ENCODE measurements around the gene AEBP2.

The AEBP2 gene

DNA sequence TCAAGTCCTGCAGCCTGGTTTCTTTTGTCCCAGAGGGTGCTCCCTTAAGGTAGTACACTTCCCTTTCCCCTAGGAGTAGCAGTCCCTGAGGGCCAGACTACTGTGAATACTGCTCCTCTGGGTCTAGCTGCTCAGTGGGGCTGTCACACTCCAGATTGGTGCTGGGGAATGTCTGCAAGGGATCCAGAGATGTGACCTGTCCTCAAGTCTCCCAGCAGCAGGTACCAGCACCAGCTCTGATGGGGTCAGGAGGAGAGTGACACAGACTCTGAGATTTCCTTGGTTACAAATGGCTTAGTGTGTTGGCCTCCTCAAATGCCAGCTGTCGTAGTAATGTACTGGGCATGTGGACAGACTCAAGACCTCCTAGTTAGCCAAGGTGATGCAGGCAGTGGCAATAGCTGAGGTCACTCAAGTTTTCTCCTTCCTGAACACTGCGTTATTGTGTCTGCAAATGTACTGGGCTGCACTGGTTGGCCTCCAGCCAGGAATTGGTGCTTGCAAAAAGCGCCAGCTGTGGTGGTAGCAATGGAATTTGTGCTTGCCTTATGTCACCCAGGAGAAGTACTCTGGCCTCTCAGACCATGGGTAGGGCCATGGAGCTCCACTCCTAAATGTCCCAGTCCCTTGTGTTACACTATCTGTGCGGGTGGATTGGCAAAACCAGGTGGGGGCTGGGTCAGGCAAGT lies 36.4 kb upstream of the AEBP2 start:
- H4K20me1 ChIP-seq (ENCODE audit: insufficient read depth, low read length) = no peaks in the 10 kb centered on the region
- no peak for TF ChIP-seq EZH2phosphoT487 (IDR thresholded peaks at IDR 0.05; ENCODE audit: low read depth)
- TF ChIP-seq, protein P1, sequence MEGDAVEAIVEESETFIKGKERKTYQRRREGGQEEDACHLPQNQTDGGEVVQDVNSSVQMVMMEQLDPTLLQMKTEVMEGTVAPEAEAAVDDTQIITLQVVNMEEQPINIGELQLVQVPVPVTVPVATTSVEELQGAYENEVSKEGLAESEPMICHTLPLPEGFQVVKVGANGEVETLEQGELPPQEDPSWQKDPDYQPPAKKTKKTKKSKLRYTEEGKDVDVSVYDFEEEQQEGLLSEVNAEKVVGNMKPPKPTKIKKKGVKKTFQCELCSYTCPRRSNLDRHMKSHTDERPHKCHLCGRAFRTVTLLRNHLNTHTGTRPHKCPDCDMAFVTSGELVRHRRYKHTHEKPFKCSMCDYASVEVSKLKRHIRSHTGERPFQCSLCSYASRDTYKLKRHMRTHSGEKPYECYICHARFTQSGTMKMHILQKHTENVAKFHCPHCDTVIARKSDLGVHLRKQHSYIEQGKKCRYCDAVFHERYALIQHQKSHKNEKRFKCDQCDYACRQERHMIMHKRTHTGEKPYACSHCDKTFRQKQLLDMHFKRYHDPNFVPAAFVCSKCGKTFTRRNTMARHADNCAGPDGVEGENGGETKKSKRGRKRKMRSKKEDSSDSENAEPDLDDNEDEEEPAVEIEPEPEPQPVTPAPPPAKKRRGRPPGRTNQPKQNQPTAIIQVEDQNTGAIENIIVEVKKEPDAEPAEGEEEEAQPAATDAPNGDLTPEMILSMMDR (IDR thresholded peaks at IDR 0.05; ENCODE audit: low read depth, low read length) = no peak
- H3K9me3 ChIP-seq (ENCODE audit: insufficient read depth, low read length) = no peaks in the 10 kb centered on the region
- no peaks in the 10 kb centered on the region for H3K79me2 ChIP-seq (ENCODE audit: low read length)
- H2AFZ ChIP-seq (ENCODE audit: low read depth, low read length) = no peak overlapping the region
- H3K4me3 ChIP-seq (ENCODE audit: low read length) = no peak overlapping the region
- no peaks in the 10 kb centered on the region for H3K4me1 ChIP-seq (ENCODE audit: low read length)
- no peaks in the 10 kb centered on the region for H3K36me3 ChIP-seq (replicated peaks; ENCODE audit: low read depth, low read length)
- no peak overlapping the region for H3K27ac ChIP-seq (ENCODE audit: low read length)
- no peak overlapping the region for H3K9ac ChIP-seq (ENCODE audit: low read length)
- no peak overlapping the region for H3K4me2 ChIP-seq (ENCODE audit: low read length)
- no peaks in the 10 kb centered on the region for H3K27me3 ChIP-seq (ENCODE audit: low read depth, low read length)

GRCh38 chr12:19404242-19404880 lies 34.9 kb upstream of the AEBP2 start:
- Histone ChIP-seq H3K9me3 (ENCODE audit: insufficient read depth, low read length) (no peaks in the 10 kb centered on the region), H3K36me3 (replicated peaks; ENCODE audit: low read depth, low read length) (no peaks in the 10 kb centered on the region), H4K20me1 (ENCODE audit: insufficient read depth, low read length) (no peaks in the 10 kb centered on the region), H3K4me2 (ENCODE audit: low read length) (no peak overlapping the region), H2AFZ (ENCODE audit: low read depth, low read length) (no peak overlapping the region), H3K27ac (ENCODE audit: low read length) (no peak overlapping the region), H3K79me2 (ENCODE audit: low read length) (no peaks in the 10 kb centered on the region), H3K9ac (ENCODE audit: low read length) (no peak overlapping the region), H3K4me1 (ENCODE audit: low read length) (no peaks in the 10 kb centered on the region), H3K27me3 (ENCODE audit: low read depth, low read length) (no peaks in the 10 kb centered on the region), H3K4me3 (ENCODE audit: low read length) (no peak overlapping the region)
- no peak for TF ChIP-seq EZH2phosphoT487 (IDR thresholded peaks at IDR 0.05; ENCODE audit: low read depth)
- TF ChIP-seq, protein P1 (IDR thresholded peaks at IDR 0.05; ENCODE audit: low read depth, low read length) = no peak

DNA sequence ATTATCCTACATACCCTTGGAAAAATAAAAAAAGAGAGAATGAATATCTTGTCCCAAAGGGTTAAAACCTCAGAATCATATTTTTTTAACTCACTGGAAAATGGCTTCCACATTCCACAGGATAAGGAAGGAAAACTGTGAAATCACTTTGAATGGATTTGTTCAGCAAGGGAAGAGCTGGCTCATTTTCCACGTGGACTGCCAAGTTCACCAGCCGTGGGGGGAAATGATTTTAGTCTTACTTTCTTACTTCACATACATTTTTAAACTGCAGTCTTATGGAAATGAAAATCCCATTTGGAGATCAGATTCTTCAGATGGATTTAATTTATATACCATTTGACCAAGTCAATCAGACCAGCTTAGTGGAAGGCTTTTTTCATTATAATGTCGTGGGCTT lies 29.9 kb upstream of the AEBP2 start:
- Histone ChIP-seq H3K9ac (ENCODE audit: low read length) (no peak overlapping the region), H3K9me3 (ENCODE audit: insufficient read depth, low read length) (no peaks in the 10 kb centered on the region), H3K27ac (ENCODE audit: low read length) (no peak overlapping the region), H3K27me3 (ENCODE audit: low read depth, low read length) (no peaks in the 10 kb centered on the region), H3K79me2 (ENCODE audit: low read length) (no peaks in the 10 kb centered on the region), H3K4me1 (ENCODE audit: low read length) (no peaks in the 10 kb centered on the region), H2AFZ (ENCODE audit: low read depth, low read length) (no peak overlapping the region), H3K36me3 (replicated peaks; ENCODE audit: low read depth, low read length) (no peaks in the 10 kb centered on the region), H4K20me1 (ENCODE audit: insufficient read depth, low read length) (no peaks in the 10 kb centered on the region), H3K4me2 (ENCODE audit: low read length) (no peak overlapping the region), H3K4me3 (ENCODE audit: low read length) (no peak overlapping the region)
- TF ChIP-seq EZH2phosphoT487 (IDR thresholded peaks at IDR 0.05; ENCODE audit: low read depth) = no peak
- TF ChIP-seq, protein P1 (IDR thresholded peaks at IDR 0.05; ENCODE audit: low read depth, low read length) = no peak

- Histone ChIP-seq H3K36me3 (replicated peaks; ENCODE audit: low read depth, low read length) (no peaks in the 10 kb centered on the region), H2AFZ (ENCODE audit: low read depth, low read length) (no peak overlapping the region), H3K27me3 (ENCODE audit: low read depth, low read length) (no peaks in the 10 kb centered on the region), H3K4me3 (ENCODE audit: low read length) (no peak overlapping the region), H3K4me2 (ENCODE audit: low read length) (no peak overlapping the region), H4K20me1 (ENCODE audit: insufficient read depth, low read length) (no peaks in the 10 kb centered on the region), H3K27ac (ENCODE audit: low read length) (no peak overlapping the region), H3K9ac (ENCODE audit: low read length) (no peak overlapping the region), H3K4me1 (ENCODE audit: low read length) (no peaks in the 10 kb centered on the region), H3K79me2 (ENCODE audit: low read length) (no peaks in the 10 kb centered on the region), H3K9me3 (ENCODE audit: insufficient read depth, low read length) (no peaks in the 10 kb centered on the region)
- TF ChIP-seq, protein P1 (IDR thresholded peaks at IDR 0.05; ENCODE audit: low read depth, low read length) = no peak
- no peak for TF ChIP-seq EZH2phosphoT487 (IDR thresholded peaks at IDR 0.05; ENCODE audit: low read depth)
These were observed 29.1 kb upstream of the AEBP2 start for GRCh38 chr12:19410211-19410610.

Data from OCI-LY3 (cell line).